Endodermal cell (in vitro differentiated cells): ENCODE measurements around the gene GKN1. TPM values are rescaled to one million over a fixed set of nuclear protein-coding genes. Genes with fewer than 3 reads are reported as not detected.

Source experiments
- DNase-seq: peaks from one replicate; pipeline ENCODE4 v3.0.0-alpha.2; 2017
- H3K27ac ChIP-seq: 2 replicates; pipeline ENCODE4 v1.5.1; 2013; ENCODE audit warnings: mild to moderate bottlenecking, low read depth, low read length, moderate library complexity
- H3K27me3 ChIP-seq: 2 replicates; pipeline ENCODE4 v1.6.1; 2013; ENCODE audit warnings: mild to moderate bottlenecking, low read length, moderate library complexity; ENCODE audit not compliant: insufficient read depth, control insufficient read depth, poor library complexity, severe bottlenecking
- H3K36me3 ChIP-seq: 2 replicates; pipeline ENCODE4 v1.7.0; 2013; ENCODE audit warnings: mild to moderate bottlenecking, low read length, moderate library complexity; ENCODE audit not compliant: control insufficient read depth, insufficient read depth
- H3K4me1 ChIP-seq: one replicate; pipeline ENCODE4 v1.7.0; 2013; ENCODE audit warnings: low read length; ENCODE audit not compliant: control insufficient read depth, insufficient read depth
- H3K4me3 ChIP-seq: 2 replicates; pipeline ENCODE4 v1.5.1; 2013; ENCODE audit warnings: mild to moderate bottlenecking, low read length, moderate library complexity
- H3K9ac ChIP-seq: 2 replicates; pipeline ENCODE4 v1.6.1; 2013; ENCODE audit warnings: mild to moderate bottlenecking, low read length, moderate library complexity; ENCODE audit not compliant: poor library complexity, severe bottlenecking; ENCODE audit errors: extremely low read depth
- H3K9me3 ChIP-seq: 2 replicates; pipeline ENCODE4 v1.6.1; 2013; ENCODE audit warnings: mild to moderate bottlenecking, low read length, moderate library complexity; ENCODE audit not compliant: control insufficient read depth
- H3K27ac Mint-ChIP-seq: 2 replicates; pipeline ENCODE4 v1.8.0; 2020; ENCODE audit warnings: mixed read lengths
- H3K27me3 Mint-ChIP-seq: 2 replicates; pipeline ENCODE4 v1.8.0; 2021; ENCODE audit warnings: mild to moderate bottlenecking, mixed read lengths; ENCODE audit not compliant: insufficient read depth
- H3K36me3 Mint-ChIP-seq: 2 replicates; pipeline ENCODE4 v1.8.0; 2020; ENCODE audit warnings: low read depth, mixed read lengths
- H3K4me1 Mint-ChIP-seq: 2 replicates; pipeline ENCODE4 v1.8.0; 2020; ENCODE audit warnings: mixed read lengths
- H3K4me3 Mint-ChIP-seq: 2 replicates; pipeline ENCODE4 v1.8.0; 2020; ENCODE audit warnings: mild to moderate bottlenecking, moderate library complexity, mixed read lengths
- H3K9me3 Mint-ChIP-seq: 2 replicates; pipeline ENCODE4 v1.8.0; 2020; ENCODE audit warnings: mild to moderate bottlenecking, mixed read lengths
- WGBS, 2 experiments: methylation state at CpG; one replicate each; pipeline versions ENCODE4 v1.1.5 to v1.1.7; 2013; ENCODE audit warnings: missing lambda C conversion rate in 2 of 2, mixed read lengths in 1 of 2; ENCODE audit not compliant: insufficient coverage in 1 of 2, insufficient read length in 1 of 2; 5-methylcytosine and 5-hydroxymethylcytosine counted together
- total RNA-seq, 2 donors: library from RNA; stranded (reverse); fragmentation: NEBNext Ultra II Directional in 1 of 2; extraction: Animal tissue kit (Norgen Biotek cat#: 25700) in 1 of 2; gene quantifications; 2 replicates in 1 of 2; 3 replicates in 1 of 2; pipeline ENCODE4 v1.2.1, GENCODE V29; 2021
- TF ChIP-seq, protein P1 (sequence below): fragments of 200-600 bp; sonication (generic); conservative IDR thresholded peaks from 2 replicates; pipeline ENCODE4 v1.5.0; 2021; ENCODE audit warnings: antibody characterized with exemption, mild to moderate bottlenecking

The GKN1 gene
- total RNA-seq, 2 donors from 2014 or later = not detected

DNA sequence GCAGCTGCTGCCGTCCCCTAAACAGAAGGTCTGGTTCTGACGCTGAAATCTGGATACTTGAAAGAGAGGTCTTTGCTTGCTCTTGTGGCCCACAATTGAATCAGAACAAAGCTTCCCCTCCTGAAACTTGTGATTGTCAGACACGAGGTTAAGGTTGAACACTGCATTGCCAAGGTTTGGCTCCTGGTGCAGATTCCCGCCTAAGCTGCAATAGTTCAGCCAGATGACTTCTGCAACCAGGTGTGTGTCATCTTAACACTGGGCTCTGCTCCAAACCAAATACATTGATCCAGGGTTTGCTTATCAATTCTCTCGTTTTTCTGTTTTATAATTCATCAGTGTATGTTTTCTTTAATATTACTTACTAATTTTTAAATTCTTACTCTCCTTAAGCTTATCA is 14.6 kb downstream of the GKN1 start:
- DNase-seq = no peak
- Histone ChIP-seq H3K4me1 (no peaks in the 10 kb centered on the region), H3K9me3 (no peaks in the 10 kb centered on the region), H3K36me3 (no peaks in the 10 kb centered on the region), H3K9ac (no peak overlapping the region), H3K27me3 (no peaks in the 10 kb centered on the region), H3K4me3 (no peak overlapping the region), H3K27ac (no peak overlapping the region)
- TF ChIP-seq, protein P1, sequence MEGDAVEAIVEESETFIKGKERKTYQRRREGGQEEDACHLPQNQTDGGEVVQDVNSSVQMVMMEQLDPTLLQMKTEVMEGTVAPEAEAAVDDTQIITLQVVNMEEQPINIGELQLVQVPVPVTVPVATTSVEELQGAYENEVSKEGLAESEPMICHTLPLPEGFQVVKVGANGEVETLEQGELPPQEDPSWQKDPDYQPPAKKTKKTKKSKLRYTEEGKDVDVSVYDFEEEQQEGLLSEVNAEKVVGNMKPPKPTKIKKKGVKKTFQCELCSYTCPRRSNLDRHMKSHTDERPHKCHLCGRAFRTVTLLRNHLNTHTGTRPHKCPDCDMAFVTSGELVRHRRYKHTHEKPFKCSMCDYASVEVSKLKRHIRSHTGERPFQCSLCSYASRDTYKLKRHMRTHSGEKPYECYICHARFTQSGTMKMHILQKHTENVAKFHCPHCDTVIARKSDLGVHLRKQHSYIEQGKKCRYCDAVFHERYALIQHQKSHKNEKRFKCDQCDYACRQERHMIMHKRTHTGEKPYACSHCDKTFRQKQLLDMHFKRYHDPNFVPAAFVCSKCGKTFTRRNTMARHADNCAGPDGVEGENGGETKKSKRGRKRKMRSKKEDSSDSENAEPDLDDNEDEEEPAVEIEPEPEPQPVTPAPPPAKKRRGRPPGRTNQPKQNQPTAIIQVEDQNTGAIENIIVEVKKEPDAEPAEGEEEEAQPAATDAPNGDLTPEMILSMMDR = no peak
- Mint-ChIP-seq H3K4me3 (no peak overlapping the region), H3K9me3 (no peaks in the 10 kb centered on the region), H3K36me3 (no peaks in the 10 kb centered on the region), H3K27ac (no peak overlapping the region), H3K4me1 (no peaks in the 10 kb centered on the region), H3K27me3 (peaks cover 7% of the 10 kb centered on the region)
- WGBS, 2 experiments = 89 to 90% methylated on average over 4 to 5 of the region's 5 CpGs

DNA sequence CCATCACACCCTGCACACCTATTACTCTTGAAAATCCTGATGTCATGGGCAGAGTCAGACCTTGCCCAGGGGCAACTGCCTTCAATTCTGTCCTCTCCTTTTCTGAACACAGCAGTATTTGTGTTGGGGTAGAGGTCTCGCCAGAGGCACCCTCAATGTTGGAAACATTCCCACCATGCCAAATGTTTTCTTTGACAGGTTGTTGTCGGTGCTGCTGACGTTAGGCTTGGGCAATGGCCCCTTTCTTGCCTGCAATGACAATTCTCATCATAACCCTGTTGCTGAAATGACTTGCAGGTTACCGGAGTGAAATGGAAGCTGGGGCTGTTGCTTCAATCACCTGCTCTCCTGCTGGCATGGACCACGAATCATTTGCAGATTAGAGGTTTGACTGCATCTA is 17.9 kb downstream of the GKN1 start:
- DNase-seq = no peak
- Histone ChIP-seq H3K9me3 (no peaks in the 10 kb centered on the region), H3K9ac (no peak overlapping the region), H3K27me3 (no peaks in the 10 kb centered on the region), H3K36me3 (no peaks in the 10 kb centered on the region), H3K4me1 (no peaks in the 10 kb centered on the region), H3K27ac (no peak overlapping the region), H3K4me3 (no peak overlapping the region)
- H3K9me3 Mint-ChIP-seq = no peaks in the 10 kb centered on the region
- H3K27me3 Mint-ChIP-seq = peaks cover 13% of the 10 kb centered on the region
- no peak overlapping the region for H3K27ac Mint-ChIP-seq
- no peaks in the 10 kb centered on the region for H3K36me3 Mint-ChIP-seq
- TF ChIP-seq, protein P1 = no peak
- H3K4me1 Mint-ChIP-seq = no peaks in the 10 kb centered on the region
- 82 to 86% methylated on average over 4 to 5 of the region's 5 CpGs for WGBS, 2 experiments
- H3K4me3 Mint-ChIP-seq = no peak overlapping the region

DNA sequence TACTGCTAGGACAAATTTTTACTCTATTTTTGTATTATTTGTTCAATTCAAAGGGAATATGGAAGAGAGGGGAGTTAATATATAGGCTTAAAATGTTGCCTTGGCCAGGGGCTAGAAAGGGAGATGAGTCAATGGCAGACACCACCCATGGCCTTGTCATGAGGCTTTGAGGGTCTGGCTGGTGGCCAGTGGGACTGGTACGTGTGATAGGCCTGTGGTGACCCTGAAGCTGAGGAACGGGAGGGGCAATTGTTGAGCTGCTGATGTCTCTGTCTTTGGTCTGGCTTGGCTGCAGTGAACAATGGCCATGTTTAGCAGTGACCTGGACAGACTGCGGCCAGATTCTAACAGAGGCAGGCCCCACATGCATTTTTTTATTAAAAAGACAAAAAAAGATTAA is 18.5 kb downstream of the GKN1 start:
- WGBS, 2 experiments = 97% methylated on average over 3 of the region's 3 CpGs; no CpG with 5 or more reads in 1 of the 2 experiments
- no peak for DNase-seq
- H3K36me3 Mint-ChIP-seq = no peaks in the 10 kb centered on the region

More for the DNA sequence above, 18.5 kb downstream of the GKN1 start:
- Histone ChIP-seq H3K9ac (no peak overlapping the region), H3K9me3 (no peaks in the 10 kb centered on the region), H3K27ac (no peak overlapping the region), H3K4me1 (no peaks in the 10 kb centered on the region), H3K27me3 (no peaks in the 10 kb centered on the region), H3K36me3 (no peaks in the 10 kb centered on the region), H3K4me3 (no peak overlapping the region)
- H3K27me3 Mint-ChIP-seq = peaks cover 13% of the 10 kb centered on the region
- H3K9me3 Mint-ChIP-seq = no peaks in the 10 kb centered on the region
- H3K4me3 Mint-ChIP-seq = no peak overlapping the region
- TF ChIP-seq, protein P1 = no peak
- H3K4me1 Mint-ChIP-seq = no peaks in the 10 kb centered on the region
- H3K27ac Mint-ChIP-seq = no peak overlapping the region
